ENCODE results near the gene NLGN1.

NLGN1 gene

DNA sequence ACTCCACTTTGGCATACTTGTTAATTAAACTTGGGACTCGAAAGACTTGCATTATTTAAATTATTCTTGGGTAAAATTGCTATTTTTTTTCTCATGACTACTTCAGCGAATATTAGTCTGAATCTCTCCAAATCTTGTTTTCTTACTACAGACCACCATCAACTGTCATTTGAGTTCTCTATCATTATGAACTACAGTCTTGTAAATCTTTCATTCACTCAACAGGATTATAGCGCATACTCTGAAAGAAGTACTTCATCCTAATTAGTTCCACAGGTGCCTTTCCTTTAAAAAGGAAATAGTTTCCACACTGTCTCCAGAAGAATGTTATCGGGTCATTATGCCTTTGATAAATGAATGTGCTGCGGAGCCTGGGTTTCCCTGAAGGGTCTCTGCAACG is 149.5 kb downstream of the NLGN1 start:
- Histone ChIP-seq H2AFZ (ENCODE audit: low read length) (no peak overlapping the region), H3K9me3 (ENCODE audit: low read length) (no peaks in the 10 kb centered on the region), H3F3A (ENCODE audit: insufficient read depth, low read length) (no peaks in the 10 kb centered on the region), H3K4me1 (ENCODE audit: insufficient read depth, low read length, severe bottlenecking) (no peaks in the 10 kb centered on the region), H3K27me3 (ENCODE audit: insufficient read depth, low read length) (no peaks in the 10 kb centered on the region), H4K20me1 (ENCODE audit: insufficient read depth, low read length) (no peaks in the 10 kb centered on the region), H3K4me2 (ENCODE audit: low read length) (no peak overlapping the region), H3K79me2 (ENCODE audit: insufficient read depth, low read length) (no peaks in the 10 kb centered on the region), H3K9ac (ENCODE audit: low read length) (no peak overlapping the region), H3K27ac (ENCODE audit: low read depth, low read length, poor library complexity, severe bottlenecking) (no peak overlapping the region), H3K9me2 (ENCODE audit: low read depth, low read length) (no peaks in the 10 kb centered on the region), H3K4me3 (ENCODE audit: low read depth, low read length, poor library complexity, severe bottlenecking) (no peak overlapping the region), H3K36me3 (ENCODE audit: insufficient read depth, low read length) (no peaks in the 10 kb centered on the region)
- TF ChIP-seq, protein P1, sequence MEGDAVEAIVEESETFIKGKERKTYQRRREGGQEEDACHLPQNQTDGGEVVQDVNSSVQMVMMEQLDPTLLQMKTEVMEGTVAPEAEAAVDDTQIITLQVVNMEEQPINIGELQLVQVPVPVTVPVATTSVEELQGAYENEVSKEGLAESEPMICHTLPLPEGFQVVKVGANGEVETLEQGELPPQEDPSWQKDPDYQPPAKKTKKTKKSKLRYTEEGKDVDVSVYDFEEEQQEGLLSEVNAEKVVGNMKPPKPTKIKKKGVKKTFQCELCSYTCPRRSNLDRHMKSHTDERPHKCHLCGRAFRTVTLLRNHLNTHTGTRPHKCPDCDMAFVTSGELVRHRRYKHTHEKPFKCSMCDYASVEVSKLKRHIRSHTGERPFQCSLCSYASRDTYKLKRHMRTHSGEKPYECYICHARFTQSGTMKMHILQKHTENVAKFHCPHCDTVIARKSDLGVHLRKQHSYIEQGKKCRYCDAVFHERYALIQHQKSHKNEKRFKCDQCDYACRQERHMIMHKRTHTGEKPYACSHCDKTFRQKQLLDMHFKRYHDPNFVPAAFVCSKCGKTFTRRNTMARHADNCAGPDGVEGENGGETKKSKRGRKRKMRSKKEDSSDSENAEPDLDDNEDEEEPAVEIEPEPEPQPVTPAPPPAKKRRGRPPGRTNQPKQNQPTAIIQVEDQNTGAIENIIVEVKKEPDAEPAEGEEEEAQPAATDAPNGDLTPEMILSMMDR (IDR thresholded peaks at IDR 0.05; ENCODE audit: low read length), result no peak
- TF ChIP-seq EZH2 (IDR thresholded peaks at IDR 0.05; ENCODE audit: borderline replicate concordance, low read length), result no peak

- Histone ChIP-seq H3K4me1 (ENCODE audit: insufficient read depth, low read length, severe bottlenecking) (no peaks in the 10 kb centered on the region), H3K9me3 (ENCODE audit: low read length) (no peaks in the 10 kb centered on the region), H3K4me2 (ENCODE audit: low read length) (no peak overlapping the region), H3K27ac (ENCODE audit: low read depth, low read length, poor library complexity, severe bottlenecking) (no peak overlapping the region), H3K36me3 (ENCODE audit: insufficient read depth, low read length) (no peaks in the 10 kb centered on the region), H3F3A (ENCODE audit: insufficient read depth, low read length) (no peaks in the 10 kb centered on the region), H2AFZ (ENCODE audit: low read length) (no peak overlapping the region), H3K27me3 (ENCODE audit: insufficient read depth, low read length) (no peaks in the 10 kb centered on the region), H3K9ac (ENCODE audit: low read length) (no peak overlapping the region), H3K4me3 (ENCODE audit: low read depth, low read length, poor library complexity, severe bottlenecking) (no peak overlapping the region), H4K20me1 (ENCODE audit: insufficient read depth, low read length) (no peaks in the 10 kb centered on the region), H3K9me2 (ENCODE audit: low read depth, low read length) (no peaks in the 10 kb centered on the region), H3K79me2 (ENCODE audit: insufficient read depth, low read length) (no peaks in the 10 kb centered on the region)
- TF ChIP-seq, protein P1 (IDR thresholded peaks at IDR 0.05; ENCODE audit: low read length), result no peak
- TF ChIP-seq EZH2 (IDR thresholded peaks at IDR 0.05; ENCODE audit: borderline replicate concordance, low read length), result no peak
These were observed 150.7 kb downstream of the NLGN1 start for GRCh38 chr3:173548261-173548660.

- no peak overlapping the region for H2AFZ ChIP-seq (ENCODE audit: low read length)
- no peak overlapping the region for H3K4me2 ChIP-seq (ENCODE audit: low read length)
- no peaks in the 10 kb centered on the region for H4K20me1 ChIP-seq (ENCODE audit: insufficient read depth, low read length)
- H3K36me3 ChIP-seq (ENCODE audit: insufficient read depth, low read length), result no peaks in the 10 kb centered on the region
- H3K9ac ChIP-seq (ENCODE audit: low read length), result no peak overlapping the region
- H3K9me3 ChIP-seq (ENCODE audit: low read length), result no peaks in the 10 kb centered on the region
- no peak overlapping the region for H3K4me3 ChIP-seq (ENCODE audit: low read depth, low read length, poor library complexity, severe bottlenecking)
- TF ChIP-seq, protein P1 (IDR thresholded peaks at IDR 0.05; ENCODE audit: low read length), result no peak
- TF ChIP-seq EZH2 (IDR thresholded peaks at IDR 0.05; ENCODE audit: borderline replicate concordance, low read length), result no peak
- H3K27me3 ChIP-seq (ENCODE audit: insufficient read depth, low read length), result no peaks in the 10 kb centered on the region
- no peaks in the 10 kb centered on the region for H3F3A ChIP-seq (ENCODE audit: insufficient read depth, low read length)
- H3K27ac ChIP-seq (ENCODE audit: low read depth, low read length, poor library complexity, severe bottlenecking), result no peak overlapping the region
- H3K4me1 ChIP-seq (ENCODE audit: insufficient read depth, low read length, severe bottlenecking), result no peaks in the 10 kb centered on the region
- no peaks in the 10 kb centered on the region for H3K79me2 ChIP-seq (ENCODE audit: insufficient read depth, low read length)
- H3K9me2 ChIP-seq (ENCODE audit: low read depth, low read length), result no peaks in the 10 kb centered on the region
These were observed 155.0 kb downstream of the NLGN1 start for GRCh38 chr3:173552526-173552925.

All from OCI-LY1 (cell line).